ENCODE measurements around the gene KCNJ8. TPM values are rescaled to one million over a fixed set of nuclear protein-coding genes. Genes with fewer than 3 reads are reported as not detected.

KCNJ8 gene
- total RNA-seq, 1 experiment from 2014 or later: 0.22 TPM

GRCh38 chr12:21819236-21819635 is 44.7 kb upstream of the KCNJ8 start:
- H3K18ac ChIP-seq (ENCODE audit: insufficient read length, low read depth, low read length): no peak overlapping the region
- no peaks in the 10 kb centered on the region for H3K27me3 ChIP-seq (ENCODE audit: insufficient read depth, low read length)
- no peak overlapping the region for H2BK12ac ChIP-seq (ENCODE audit: insufficient read length, low read depth, low read length)
- H2BK5ac ChIP-seq (ENCODE audit: insufficient read length, low read length): no peak overlapping the region
- H3K9ac ChIP-seq (ENCODE audit: extremely low read depth, insufficient read length, low read length): no peak overlapping the region
- H4K91ac ChIP-seq (ENCODE audit: insufficient read length, low read depth, low read length): no peak overlapping the region
- H3K79me1 ChIP-seq (ENCODE audit: insufficient read depth, low read depth, low read length, poor library complexity, severe bottlenecking): no peaks in the 10 kb centered on the region
- no peak overlapping the region for H3K27ac ChIP-seq (ENCODE audit: insufficient read length, low read depth, low read length)
- no peak overlapping the region for H4K8ac ChIP-seq (replicated peaks; ENCODE audit: insufficient read length, low read depth, low read length)
- H3K14ac ChIP-seq (ENCODE audit: insufficient read depth, low read length): no peak overlapping the region
- WGBS (ENCODE audit: extremely low coverage, insufficient read length, low lambda C conversion rate): no CpG with 5 or more reads among the region's 2 CpGs
- TF ChIP-seq CTCF (conservative IDR thresholded peaks at IDR 0.05): no peak
- no peaks in the 10 kb centered on the region for H3K4me1 ChIP-seq (ENCODE audit: insufficient read depth, low read length)
- H3K9me3 ChIP-seq (ENCODE audit: control insufficient read depth, low read depth, low read length): no peaks in the 10 kb centered on the region
- no peaks in the 10 kb centered on the region for H3K9me3 Mint-ChIP-seq
- no peak overlapping the region for H4K5ac ChIP-seq (ENCODE audit: insufficient read length, low read depth, low read length)
- no peaks in the 10 kb centered on the region for H4K20me1 ChIP-seq (ENCODE audit: control insufficient read depth, insufficient read depth, insufficient read length)
- no peak for DNase-seq
- no peak overlapping the region for H3K4me3 Mint-ChIP-seq
- H3K27ac Mint-ChIP-seq: no peak overlapping the region
- H3K79me2 ChIP-seq (ENCODE audit: insufficient read depth, low read length): no peaks in the 10 kb centered on the region
- no peak overlapping the region for H3T11ph ChIP-seq (ENCODE audit: low read length)
- H2BK20ac ChIP-seq (ENCODE audit: low read depth, low read length, poor library complexity, severe bottlenecking): no peak overlapping the region
- H3K36me3 Mint-ChIP-seq (ENCODE audit: insufficient read depth in 1 of 3, low read depth in 3 of 3): no peaks in the 10 kb centered on the region
- no peaks in the 10 kb centered on the region for H3K23me2 ChIP-seq (ENCODE audit: insufficient read length, low read depth, low read length, poor library complexity, severe bottlenecking)
- no peak overlapping the region for H2BK15ac ChIP-seq (ENCODE audit: low read depth, low read length)
- no peak overlapping the region for H3K4ac ChIP-seq (ENCODE audit: low read depth, low read length)
- no peak overlapping the region for H3K23ac ChIP-seq (ENCODE audit: insufficient read length, low read depth, low read length)
- no peak overlapping the region for H2AFZ ChIP-seq (ENCODE audit: low read length)
- no peak overlapping the region for H3K56ac ChIP-seq (ENCODE audit: insufficient read length, low read depth, low read length)
- no peaks in the 10 kb centered on the region for H3K4me1 Mint-ChIP-seq
- H3K4me2 ChIP-seq (ENCODE audit: insufficient read depth, insufficient read length, low read length): no peak overlapping the region
- no peak overlapping the region for H2AK5ac ChIP-seq (ENCODE audit: insufficient read length, low read length)
- no peak overlapping the region for H2BK120ac ChIP-seq (ENCODE audit: low read depth, low read length, poor library complexity, severe bottlenecking)
- no peaks in the 10 kb centered on the region for H3K27me3 Mint-ChIP-seq (ENCODE audit: low read depth)
